H1 (cell line): ENCODE measurements around the gene CDK5RAP2. TPM values are rescaled to one million over a fixed set of nuclear protein-coding genes. Genes with fewer than 3 reads are reported as not detected.

Experiments used
- ASH2L ChIP-seq: fragments of 200-600, 300-600 bp; sonication (generic); IDR thresholded peaks from one replicate; pipeline ENCODE4 v1.7.1; 2017; ENCODE audit warnings: low read length
- BACH1 ChIP-seq: IDR thresholded peaks from 2 replicates; pipeline ENCODE4 v1.6.1; 2012; ENCODE audit warnings: low read length, improper control_type of control experiment
- BRCA1 ChIP-seq: IDR thresholded peaks from 2 replicates; pipeline ENCODE4 v1.6.1; 2012; ENCODE audit warnings: low read depth, low read length, improper control_type of control experiment
- CBX5 ChIP-seq: fragments of 300-800, 300-1000 bp; sonication (generic); IDR thresholded peaks from 2 replicates; pipeline ENCODE4 v1.7.1; 2016; ENCODE audit warnings: antibody characterized with exemption, low read length, low read depth
- CHD7 ChIP-seq: fragments of 300-600 bp; sonication (generic); IDR thresholded peaks from 2 replicates; pipeline ENCODE4 v1.7.1; 2012; ENCODE audit warnings: low read length, moderate library complexity, mild to moderate bottlenecking, inconsistent platforms; ENCODE audit not compliant: insufficient replicate concordance
- CREB1 ChIP-seq: IDR thresholded peaks from 2 replicates; pipeline ENCODE4 v1.6.1; 2012; ENCODE audit warnings: inconsistent platforms
- EP300 ChIP-seq, 2 experiments: IDR thresholded peaks; 1 replicate in 1 of 2; 2 replicates in 1 of 2; pipeline ENCODE4 v1.6.1; 2011 to 2012; ENCODE audit warnings: low read depth in 2 of 2, low read length in 2 of 2, mild to moderate bottlenecking in 2 of 2, borderline replicate concordance in 1 of 2, inconsistent platforms in 1 of 2, moderate library complexity in 1 of 2
- KDM4A ChIP-seq: IDR thresholded peaks from one replicate; pipeline ENCODE4 v1.7.1; 2012; ENCODE audit warnings: low read depth, mild to moderate bottlenecking, moderate library complexity, low read length, inconsistent platforms; ENCODE audit not compliant: severe bottlenecking
- SIX5 ChIP-seq: IDR thresholded peaks from 2 replicates; pipeline ENCODE4 v1.6.1; 2011; ENCODE audit warnings: mild to moderate bottlenecking, low read depth, low read length
- SP1 ChIP-seq: IDR thresholded peaks from 2 replicates; pipeline ENCODE4 v1.6.1; 2011; ENCODE audit warnings: low read depth, low read length
- TCF12 ChIP-seq: IDR thresholded peaks from 2 replicates; pipeline ENCODE4 v1.6.1; 2011; ENCODE audit warnings: low read depth, mild to moderate bottlenecking, low read length
- polyA plus RNA-seq, 7 experiments: library from polyadenylated mRNA; depleted of rRNA in 3 of 7; stranded (reverse) in 5 of 7; unstranded in 2 of 7; fragments of >200 nt in 5 of 7; fragments of 200-250 nt in 2 of 7; gene quantifications; 1 replicate in 5 of 7; 2 replicates in 1 of 7; 4 replicates in 1 of 7; pipeline versions ENCODE4 v1.2.1 to v1.2.3, GENCODE V29; 2011 to 2013; ENCODE audit warnings: missing spikeins in 2 of 7, mixed read lengths in 2 of 7
- total RNA-seq: library from RNA; stranded (reverse); fragmentation: NEBNext Ultra II Directional; extraction: Animal tissue kit (Norgen Biotek cat#: 25700); gene quantifications from 2 replicates; pipeline ENCODE4 v1.2.1, GENCODE V29; 2021
- TF ChIP-seq, protein P1 (sequence below): IDR thresholded peaks from 2 replicates; pipeline ENCODE4 v1.6.1; 2011; ENCODE audit warnings: low read depth, mild to moderate bottlenecking, low read length; ENCODE audit not compliant: insufficient read depth

Gene CDK5RAP2
- total and polyA plus RNA-seq, 2 of the 8 experiments (the other 6 are each of a cell fraction or from before 2014, with no cell fraction given), result 19.8 to 49.4 TPM

- TF ChIP-seq CHD7, result no peak
- TF ChIP-seq BRCA1, result no peak
- TF ChIP-seq SP1, result no peak
- no peak for TF ChIP-seq CBX5
- no peak for TF ChIP-seq TCF12
- TF ChIP-seq EP300 (IDR thresholded peaks at IDR 0.05; ENCODE audit: borderline replicate concordance in 1 of 2, low read depth in 2 of 2, low read length in 2 of 2), result no peak
- no peak for TF ChIP-seq SIX5
- TF ChIP-seq ASH2L, result no peak
- no peak for TF ChIP-seq BACH1
- TF ChIP-seq KDM4A, result no peak
- TF ChIP-seq CREB1, result 0 out of 2 replicates have a peak, but pooled peaks have one; percentile 14
- TF ChIP-seq, protein P1, sequence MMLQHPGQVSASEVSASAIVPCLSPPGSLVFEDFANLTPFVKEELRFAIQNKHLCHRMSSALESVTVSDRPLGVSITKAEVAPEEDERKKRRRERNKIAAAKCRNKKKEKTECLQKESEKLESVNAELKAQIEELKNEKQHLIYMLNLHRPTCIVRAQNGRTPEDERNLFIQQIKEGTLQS, result no peak
Observed at GRCh38 chr9:120477534-120478001, 102.4 kb downstream of the CDK5RAP2 start (continued).
